ENCODE measurements around the gene ZNF92.
"Not testable (repeated sequence)": the region's sequence is repeated elsewhere in the genome, so short reads cannot be mapped to it uniquely, and the experiment has no call there.

ZNF92 gene

DNA sequence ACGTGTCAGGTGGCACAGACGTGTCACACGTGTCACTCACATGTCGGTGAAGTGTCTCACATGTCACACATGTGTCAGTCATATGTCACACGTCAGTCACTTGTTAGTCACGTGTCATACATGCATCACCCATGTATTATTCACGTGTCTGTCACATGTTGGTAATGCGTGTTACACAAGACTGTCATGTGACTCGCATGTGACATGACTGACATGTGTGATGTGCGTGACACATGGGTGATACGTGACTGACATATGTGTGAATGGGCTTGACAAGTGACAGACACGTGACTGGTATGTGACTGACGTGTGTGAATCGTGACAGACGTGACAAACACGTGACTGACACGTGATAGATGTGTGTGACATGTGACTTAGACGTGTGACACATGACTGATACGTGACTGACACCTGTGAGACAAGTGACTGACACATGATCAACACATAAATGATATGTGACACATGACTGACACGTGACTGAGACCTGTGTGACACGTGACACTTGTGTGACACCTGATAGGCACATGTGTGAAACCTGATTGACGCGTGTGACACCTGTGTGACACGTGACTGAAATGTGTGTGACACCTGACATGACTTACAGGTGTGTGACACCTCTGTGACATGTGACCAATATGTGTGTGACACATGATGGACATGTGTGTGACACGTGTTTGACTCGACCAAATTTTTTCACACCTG lies 56.1 kb downstream of the ZNF92 start:
- DNase-seq = no peak

- no peak for DNase-seq
Measured at GRCh38 chr7:65430344-65431186, 56.9 kb downstream of the ZNF92 start.

DNA sequence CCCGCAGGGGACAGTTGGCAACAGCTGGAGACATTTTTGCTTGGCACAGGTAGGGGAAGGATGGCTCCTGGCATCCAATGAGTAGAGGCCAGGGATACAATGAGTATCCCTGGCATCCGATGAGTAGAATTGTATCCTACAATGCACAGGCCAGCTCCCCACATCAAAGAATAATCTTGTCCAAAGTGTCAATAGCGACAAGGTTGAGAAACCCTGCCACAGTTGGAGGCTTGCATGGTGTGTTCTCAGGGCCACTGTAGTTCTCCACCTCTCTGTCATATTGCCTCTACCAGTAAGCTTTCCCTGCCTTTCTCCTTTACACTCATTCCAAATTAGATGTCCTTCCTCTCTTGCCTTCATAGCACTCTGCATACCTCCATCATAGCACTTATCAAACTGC lies 60.7 kb downstream of the ZNF92 start:
- DNase-seq = no peak

GRCh38 chr7:65436163-65436562 lies 62.5 kb downstream of the ZNF92 start:
- DNase-seq = no peak

DNA sequence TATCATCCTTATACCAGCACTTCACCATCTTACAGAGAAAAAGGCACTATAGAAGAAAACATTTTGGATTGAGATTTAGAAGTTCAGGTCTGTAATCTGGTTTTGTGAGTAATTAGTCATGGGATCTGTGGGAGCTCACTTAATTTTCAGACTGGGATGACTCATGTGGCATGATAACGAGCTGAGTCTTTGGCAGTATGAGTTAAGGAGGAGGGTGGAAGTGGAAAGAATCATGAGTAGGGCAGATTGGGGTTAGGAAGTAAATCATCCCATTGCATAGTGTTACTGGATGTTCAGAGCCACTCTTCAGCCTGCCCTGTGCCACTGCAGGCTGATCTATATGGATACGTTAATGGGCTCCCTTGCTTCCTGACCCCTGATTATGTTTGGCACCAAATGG lies 64.9 kb downstream of the ZNF92 start:
- DNase-seq = no peak

GRCh38 chr7:65441010-65441409 lies 67.4 kb downstream of the ZNF92 start:
- DNase-seq = no peak

DNA sequence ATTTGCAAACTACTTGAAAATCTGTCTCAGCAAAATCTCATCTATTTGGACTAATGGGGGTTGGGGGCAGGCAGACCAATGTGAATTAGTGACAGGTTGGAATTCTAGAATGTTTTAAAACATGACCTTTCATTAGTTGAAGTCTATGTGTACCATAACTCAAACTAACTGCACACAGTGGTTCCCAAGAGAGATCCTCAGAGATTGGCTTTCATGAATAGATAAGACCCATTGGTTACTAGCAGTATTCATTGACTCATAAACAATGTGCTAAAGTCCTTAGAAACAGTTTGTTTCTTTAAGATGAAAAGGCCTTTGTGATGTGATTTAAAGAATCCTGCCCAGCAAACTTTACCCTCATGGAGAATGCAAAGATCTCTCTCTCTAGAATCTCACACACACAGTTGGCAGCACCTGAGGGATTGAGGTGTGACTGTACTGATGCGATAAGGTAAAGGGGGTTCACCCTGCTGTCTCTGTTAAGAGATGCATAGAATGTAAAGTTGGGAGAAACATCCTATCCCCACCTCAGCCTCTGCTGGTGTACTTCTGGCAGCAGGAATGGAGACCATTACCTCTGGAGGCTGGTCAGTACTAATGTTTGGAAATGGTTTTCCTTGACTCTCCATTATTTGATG lies 70.7 kb downstream of the ZNF92 start:
- no peak for DNase-seq

GRCh38 chr7:65444899-65445823 lies 71.5 kb downstream of the ZNF92 start:
- no peak for DNase-seq

- DNase-seq = not testable (repeated sequence)
Measured at GRCh38 chr7:65447041-65447440, 73.4 kb downstream of the ZNF92 start.

DNA sequence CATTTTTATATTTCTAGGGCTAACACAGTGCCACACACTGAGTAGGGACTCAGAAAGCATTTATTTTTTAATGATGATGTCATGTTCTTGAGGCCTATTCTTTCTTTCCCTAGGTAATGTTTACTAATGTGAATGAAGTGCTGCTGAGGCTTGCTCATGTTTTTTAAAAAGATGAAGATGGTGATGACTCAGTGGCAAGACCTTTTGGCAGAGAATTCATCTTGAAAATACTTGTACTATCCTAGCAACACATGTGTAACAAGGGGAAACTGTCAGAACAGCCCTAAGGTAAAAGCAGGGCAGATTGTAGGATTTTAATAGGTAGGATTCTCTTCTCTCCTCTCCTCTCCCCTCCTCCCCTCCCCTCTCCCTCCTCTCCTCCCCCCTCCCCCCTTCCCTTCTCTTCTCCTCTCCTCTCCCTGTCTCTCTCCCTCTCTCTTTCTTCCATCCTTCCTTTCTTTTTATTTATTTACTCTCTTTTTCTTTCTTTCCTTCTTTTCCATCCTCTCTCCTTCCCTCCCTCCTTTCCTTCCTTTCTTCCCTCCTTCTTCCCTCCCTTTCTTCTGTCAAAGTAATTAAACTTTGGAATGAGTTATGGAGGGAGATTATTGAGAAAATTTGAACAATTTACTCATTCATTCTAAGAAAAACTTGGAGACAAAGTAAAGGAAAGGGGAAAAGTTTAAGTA lies 75.3 kb downstream of the ZNF92 start:
- no peak for DNase-seq

DNA sequence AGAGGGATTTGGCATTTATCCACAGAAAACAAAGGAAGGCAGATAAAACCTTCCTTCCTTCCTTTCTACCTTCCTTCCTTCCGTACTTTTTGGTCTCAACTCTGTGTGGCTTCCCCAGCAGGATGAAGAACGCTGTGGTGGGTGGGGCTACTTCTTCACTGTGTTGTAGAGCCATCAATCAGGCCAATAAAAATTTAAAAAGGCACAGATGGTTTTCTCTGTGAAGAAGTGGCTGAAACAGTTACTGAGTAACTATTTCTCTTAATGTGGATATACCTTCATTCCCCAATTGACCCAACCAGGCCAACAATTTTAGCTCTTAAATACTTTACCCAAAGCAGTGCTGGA lies 75.8 kb downstream of the ZNF92 start:
- DNase-seq = no peak

All from activated CD4-positive, alpha-beta T cell treated with anti-CD3 and anti-CD28 coated beads, Interleukin-2, Interleukin-6, amounts not matched to agents 100 ng/mL and 50 ng/mL, durations not matched to agents 16 hours and 8 hours (primary cell).